MM.1S (cell line): ENCODE results near the gene CPA1.

ENCODE experiments used
- DNase-seq: peaks from one replicate; pipeline ENCODE4 v3.0.0-alpha.2; 2015
- H2AFZ ChIP-seq: fragments of 300-600 bp; sonication (generic); 2 replicates; pipeline ENCODE4 v1.6.0; 2016; ENCODE audit warnings: antibody characterized with exemption, low read length
- H3F3A ChIP-seq: fragments of 300-600 bp; sonication (generic); 2 replicates; pipeline ENCODE4 v1.6.1; 2016; ENCODE audit warnings: mild to moderate bottlenecking, antibody characterized with exemption, low read length, moderate library complexity, mixed read lengths; ENCODE audit not compliant: insufficient read depth
- H3K27ac ChIP-seq: fragments of 300-600 bp; sonication (generic); 2 replicates; pipeline ENCODE4 v1.5.1; 2016; ENCODE audit warnings: mild to moderate bottlenecking, low read length
- H3K27me3 ChIP-seq: fragments of 300-600 bp; sonication (generic); replicated peaks from 2 replicates; pipeline ENCODE4 v1.6.0; 2016; ENCODE audit warnings: low read length; ENCODE audit not compliant: insufficient read depth
- H3K36me3 ChIP-seq: fragments of 300-600 bp; sonication (generic); replicated peaks from 2 replicates; pipeline ENCODE4 v1.6.1; 2016; ENCODE audit warnings: mild to moderate bottlenecking, low read length, mixed read lengths; ENCODE audit not compliant: insufficient read depth
- H3K4me1 ChIP-seq: fragments of 300-600 bp; sonication (generic); 2 replicates; pipeline ENCODE4 v1.6.1; 2016; ENCODE audit warnings: low read length, mixed read lengths
- H3K4me2 ChIP-seq: fragments of 300-600 bp; sonication (generic); 2 replicates; pipeline ENCODE4 v1.6.0; 2016; ENCODE audit warnings: low read depth, low read length
- H3K4me3 ChIP-seq: fragments of 300-600 bp; sonication (generic); 2 replicates; pipeline ENCODE4 v1.5.1; 2016; ENCODE audit warnings: low read length, mixed read lengths
- H3K79me2 ChIP-seq: fragments of 300-600 bp; sonication (generic); 2 replicates; pipeline ENCODE4 v1.6.1; 2016; ENCODE audit warnings: mixed run types, low read length, mixed read lengths
- H3K9ac ChIP-seq: fragments of 300-600 bp; sonication (generic); 2 replicates; pipeline ENCODE4 v1.6.1; 2016; ENCODE audit warnings: low read length, mixed read lengths
- H3K9me2 ChIP-seq: fragments of 300-600 bp; sonication (generic); replicated peaks from 2 replicates; pipeline ENCODE4 v1.6.1; 2016; ENCODE audit warnings: mild to moderate bottlenecking, low read length, mixed read lengths; ENCODE audit not compliant: insufficient read depth
- H3K9me3 ChIP-seq: fragments of 300-600 bp; sonication (generic); replicated peaks from 2 replicates; pipeline ENCODE4 v1.6.1; 2016; ENCODE audit warnings: mild to moderate bottlenecking, low read length, mixed read lengths; ENCODE audit not compliant: insufficient read depth
- H4K20me1 ChIP-seq: fragments of 300-600 bp; sonication (generic); 2 replicates; pipeline ENCODE4 v1.6.1; 2016; ENCODE audit warnings: mild to moderate bottlenecking, low read length, moderate library complexity, mixed read lengths; ENCODE audit not compliant: insufficient read depth
- EZH2 ChIP-seq: fragments of 300-600 bp; sonication (generic); optimal IDR thresholded peaks from 2 replicates; pipeline ENCODE3; 2017; ENCODE audit warnings: low read depth, mild to moderate bottlenecking, antibody characterized with exemption, low read length, mixed read lengths
- EZH2phosphoT487 ChIP-seq: fragments of 300-600 bp; sonication (generic); IDR thresholded peaks from 2 replicates; pipeline ENCODE4 v1.6.1; 2018; ENCODE audit warnings: antibody characterized with exemption, low read length
- TF ChIP-seq, protein P1 (sequence below): fragments of 300-600 bp; sonication (generic); IDR thresholded peaks from 2 replicates; pipeline ENCODE4 v1.5.1; 2016; ENCODE audit warnings: antibody characterized with exemption, low read length, mixed read lengths

The CPA1 gene

DNA sequence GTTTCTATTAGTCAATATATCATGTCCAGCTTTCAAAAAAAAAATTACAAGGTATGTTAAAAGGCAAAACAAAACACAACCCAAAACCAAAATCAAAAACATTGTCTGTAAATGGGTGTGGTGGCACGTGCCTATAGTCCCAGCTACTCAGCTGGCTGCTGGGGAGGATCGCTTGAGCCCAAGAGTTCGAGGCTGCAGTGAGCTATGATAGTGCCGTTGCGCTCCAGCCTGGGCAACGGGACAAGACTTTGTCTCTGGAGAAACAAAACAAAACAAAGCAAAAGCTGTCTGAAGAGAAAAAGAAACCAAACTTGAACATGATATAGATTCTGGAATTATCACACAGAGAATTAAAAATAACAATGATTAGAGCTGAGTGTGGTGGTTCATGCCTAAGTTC lies 46.0 kb upstream of the CPA1 start:
- Histone ChIP-seq H3K9me3 (no peaks in the 10 kb centered on the region), H4K20me1 (no peaks in the 10 kb centered on the region), H3K9ac (no peak overlapping the region), H3K4me1 (no peaks in the 10 kb centered on the region), H3K36me3 (no peaks in the 10 kb centered on the region), H3K79me2 (no peaks in the 10 kb centered on the region), H3K27me3 (no peaks in the 10 kb centered on the region), H3F3A (no peaks in the 10 kb centered on the region), H2AFZ (no peak overlapping the region), H3K4me3 (no peak overlapping the region), H3K27ac (no peak overlapping the region), H3K4me2 (no peak overlapping the region), H3K9me2 (no peaks in the 10 kb centered on the region)
- no peak for TF ChIP-seq EZH2phosphoT487
- no peak for TF ChIP-seq EZH2
- TF ChIP-seq, protein P1, sequence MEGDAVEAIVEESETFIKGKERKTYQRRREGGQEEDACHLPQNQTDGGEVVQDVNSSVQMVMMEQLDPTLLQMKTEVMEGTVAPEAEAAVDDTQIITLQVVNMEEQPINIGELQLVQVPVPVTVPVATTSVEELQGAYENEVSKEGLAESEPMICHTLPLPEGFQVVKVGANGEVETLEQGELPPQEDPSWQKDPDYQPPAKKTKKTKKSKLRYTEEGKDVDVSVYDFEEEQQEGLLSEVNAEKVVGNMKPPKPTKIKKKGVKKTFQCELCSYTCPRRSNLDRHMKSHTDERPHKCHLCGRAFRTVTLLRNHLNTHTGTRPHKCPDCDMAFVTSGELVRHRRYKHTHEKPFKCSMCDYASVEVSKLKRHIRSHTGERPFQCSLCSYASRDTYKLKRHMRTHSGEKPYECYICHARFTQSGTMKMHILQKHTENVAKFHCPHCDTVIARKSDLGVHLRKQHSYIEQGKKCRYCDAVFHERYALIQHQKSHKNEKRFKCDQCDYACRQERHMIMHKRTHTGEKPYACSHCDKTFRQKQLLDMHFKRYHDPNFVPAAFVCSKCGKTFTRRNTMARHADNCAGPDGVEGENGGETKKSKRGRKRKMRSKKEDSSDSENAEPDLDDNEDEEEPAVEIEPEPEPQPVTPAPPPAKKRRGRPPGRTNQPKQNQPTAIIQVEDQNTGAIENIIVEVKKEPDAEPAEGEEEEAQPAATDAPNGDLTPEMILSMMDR = no peak
- DNase-seq = no peak

GRCh38 chr7:130337410-130337971 lies 42.8 kb upstream of the CPA1 start:
- H3K36me3 ChIP-seq = no peaks in the 10 kb centered on the region
- DNase-seq = no peak
- H3K27ac ChIP-seq = no peak overlapping the region
- H3K4me2 ChIP-seq = no peak overlapping the region
- H3F3A ChIP-seq = no peaks in the 10 kb centered on the region
- no peaks in the 10 kb centered on the region for H3K9me3 ChIP-seq
- no peaks in the 10 kb centered on the region for H3K79me2 ChIP-seq
- no peaks in the 10 kb centered on the region for H3K4me1 ChIP-seq
- TF ChIP-seq EZH2phosphoT487 (no peak), EZH2 (no peak)
- TF ChIP-seq, protein P1 = no peak
- H4K20me1 ChIP-seq = no peaks in the 10 kb centered on the region
- H2AFZ ChIP-seq = no peak overlapping the region
- H3K9me2 ChIP-seq = no peaks in the 10 kb centered on the region
- no peaks in the 10 kb centered on the region for H3K27me3 ChIP-seq
- no peak overlapping the region for H3K4me3 ChIP-seq
- no peak overlapping the region for H3K9ac ChIP-seq

DNA sequence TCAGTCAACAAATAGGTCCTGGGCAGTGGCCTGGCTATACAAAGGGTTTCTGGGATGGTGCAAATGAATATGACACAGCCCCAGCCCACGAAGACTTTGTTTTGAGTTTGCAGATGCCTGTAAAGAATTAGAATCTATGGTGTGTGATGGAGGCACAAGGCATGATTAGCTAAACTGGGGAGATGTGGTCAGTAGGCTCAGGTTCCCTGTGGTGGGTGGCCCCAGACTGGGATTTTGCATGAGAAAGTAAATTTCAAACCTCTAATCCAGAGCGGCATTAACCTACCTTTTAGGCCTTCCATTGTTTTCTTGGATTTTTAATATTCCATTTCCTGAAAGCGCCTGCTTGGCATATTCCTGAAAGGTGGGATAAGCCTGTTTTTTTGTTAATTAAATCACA lies 42.1 kb upstream of the CPA1 start:
- TF ChIP-seq EZH2 (no peak), EZH2phosphoT487 (no peak)
- TF ChIP-seq, protein P1 = no peak

More for the DNA sequence above, 42.1 kb upstream of the CPA1 start:
- H3K27ac ChIP-seq = no peak overlapping the region
- no peaks in the 10 kb centered on the region for H3K27me3 ChIP-seq
- H3K9me3 ChIP-seq = no peaks in the 10 kb centered on the region
- no peaks in the 10 kb centered on the region for H3K79me2 ChIP-seq
- no peaks in the 10 kb centered on the region for H3F3A ChIP-seq
- no peak overlapping the region for H3K4me3 ChIP-seq
- H3K4me2 ChIP-seq = no peak overlapping the region
- no peak overlapping the region for H3K9ac ChIP-seq
- no peaks in the 10 kb centered on the region for H4K20me1 ChIP-seq
- H3K36me3 ChIP-seq = no peaks in the 10 kb centered on the region
- H3K4me1 ChIP-seq = no peaks in the 10 kb centered on the region
- no peaks in the 10 kb centered on the region for H3K9me2 ChIP-seq
- H2AFZ ChIP-seq = no peak overlapping the region
- DNase-seq = no peak
